Measurements from ENCODE around the gene CHST5.

The CHST5 gene

DNA sequence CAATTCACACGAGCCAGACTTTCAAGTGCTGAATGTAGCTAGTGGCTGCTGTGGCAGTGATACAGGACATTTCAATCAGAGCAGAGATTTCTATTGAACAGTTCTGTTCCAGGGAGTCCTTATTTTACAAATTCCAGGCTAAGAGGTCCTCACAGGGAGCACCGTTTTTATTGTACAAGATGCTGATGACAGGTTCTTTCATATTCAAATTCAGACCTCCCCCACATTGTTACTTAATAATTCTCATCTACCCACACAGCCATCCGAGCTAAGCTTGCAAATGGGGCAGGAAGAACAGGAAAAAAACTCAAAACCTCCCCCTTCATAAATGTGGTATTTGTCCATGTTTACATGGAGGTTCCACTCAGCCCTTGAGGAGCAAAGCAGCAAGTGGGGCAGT lies 40.0 kb upstream of the CHST5 start:
- H3K4me3 ChIP-seq (ENCODE audit: low read depth, low read length): no peak overlapping the region
- no peak for DNase-seq (ENCODE audit: low read depth, low spot score)
- TF ChIP-seq, protein P1, sequence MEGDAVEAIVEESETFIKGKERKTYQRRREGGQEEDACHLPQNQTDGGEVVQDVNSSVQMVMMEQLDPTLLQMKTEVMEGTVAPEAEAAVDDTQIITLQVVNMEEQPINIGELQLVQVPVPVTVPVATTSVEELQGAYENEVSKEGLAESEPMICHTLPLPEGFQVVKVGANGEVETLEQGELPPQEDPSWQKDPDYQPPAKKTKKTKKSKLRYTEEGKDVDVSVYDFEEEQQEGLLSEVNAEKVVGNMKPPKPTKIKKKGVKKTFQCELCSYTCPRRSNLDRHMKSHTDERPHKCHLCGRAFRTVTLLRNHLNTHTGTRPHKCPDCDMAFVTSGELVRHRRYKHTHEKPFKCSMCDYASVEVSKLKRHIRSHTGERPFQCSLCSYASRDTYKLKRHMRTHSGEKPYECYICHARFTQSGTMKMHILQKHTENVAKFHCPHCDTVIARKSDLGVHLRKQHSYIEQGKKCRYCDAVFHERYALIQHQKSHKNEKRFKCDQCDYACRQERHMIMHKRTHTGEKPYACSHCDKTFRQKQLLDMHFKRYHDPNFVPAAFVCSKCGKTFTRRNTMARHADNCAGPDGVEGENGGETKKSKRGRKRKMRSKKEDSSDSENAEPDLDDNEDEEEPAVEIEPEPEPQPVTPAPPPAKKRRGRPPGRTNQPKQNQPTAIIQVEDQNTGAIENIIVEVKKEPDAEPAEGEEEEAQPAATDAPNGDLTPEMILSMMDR (IDR thresholded peaks at IDR 0.05; ENCODE audit: low read depth, low read length): no peak
- in situ Hi-C loops (cut with HindIII; ENCODE audit: low sequenced_read_pairs): no loop called here

GRCh38 chr16:75573955-75574354 lies 38.0 kb upstream of the CHST5 start:
- no peak overlapping the region for H3K4me3 ChIP-seq (ENCODE audit: low read depth, low read length)
- TF ChIP-seq, protein P1 (IDR thresholded peaks at IDR 0.05; ENCODE audit: low read depth, low read length): no peak
- DNase-seq (ENCODE audit: low read depth, low spot score): no peak
- in situ Hi-C loops (cut with HindIII; ENCODE audit: low sequenced_read_pairs): no loop called here

DNA sequence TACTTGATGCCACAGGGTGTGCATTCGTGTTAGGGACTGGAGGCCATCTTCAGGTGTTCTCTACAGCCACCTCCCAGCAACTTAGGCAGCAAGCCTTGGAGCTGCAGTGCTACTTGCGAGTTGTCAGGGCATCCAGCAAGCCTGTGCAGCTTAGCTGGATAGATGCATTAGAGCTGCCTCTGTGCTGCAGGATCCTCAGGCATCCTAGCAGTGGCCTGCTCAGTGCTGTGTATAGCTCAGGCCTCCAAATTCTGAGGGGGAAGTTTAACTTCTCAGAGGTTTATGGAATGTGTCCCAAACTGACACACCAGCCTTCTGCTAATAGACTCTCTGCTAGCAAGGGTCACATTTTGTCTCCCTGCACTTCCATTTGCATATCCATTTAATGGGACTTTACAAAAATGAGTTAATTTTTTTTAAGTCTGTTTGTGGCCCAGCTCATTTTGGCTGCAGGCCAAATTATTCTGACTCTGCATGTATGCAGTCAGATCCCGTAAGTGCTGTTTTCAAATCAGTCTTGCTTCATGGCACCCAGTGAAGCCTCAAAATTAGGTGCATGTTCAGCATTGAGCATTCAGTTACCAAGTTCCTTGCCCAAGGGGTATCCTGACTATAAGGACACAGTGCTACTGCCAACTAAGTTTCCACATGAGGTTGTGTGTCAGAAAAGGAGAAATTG lies 37.1 kb upstream of the CHST5 start:
- in situ Hi-C loops (cut with HindIII; ENCODE audit: low sequenced_read_pairs): no loop called here
- H3K4me3 ChIP-seq (ENCODE audit: low read depth, low read length): no peak overlapping the region
- DNase-seq (ENCODE audit: low read depth, low spot score): no peak
- TF ChIP-seq, protein P1 (IDR thresholded peaks at IDR 0.05; ENCODE audit: low read depth, low read length): no peak

DNA sequence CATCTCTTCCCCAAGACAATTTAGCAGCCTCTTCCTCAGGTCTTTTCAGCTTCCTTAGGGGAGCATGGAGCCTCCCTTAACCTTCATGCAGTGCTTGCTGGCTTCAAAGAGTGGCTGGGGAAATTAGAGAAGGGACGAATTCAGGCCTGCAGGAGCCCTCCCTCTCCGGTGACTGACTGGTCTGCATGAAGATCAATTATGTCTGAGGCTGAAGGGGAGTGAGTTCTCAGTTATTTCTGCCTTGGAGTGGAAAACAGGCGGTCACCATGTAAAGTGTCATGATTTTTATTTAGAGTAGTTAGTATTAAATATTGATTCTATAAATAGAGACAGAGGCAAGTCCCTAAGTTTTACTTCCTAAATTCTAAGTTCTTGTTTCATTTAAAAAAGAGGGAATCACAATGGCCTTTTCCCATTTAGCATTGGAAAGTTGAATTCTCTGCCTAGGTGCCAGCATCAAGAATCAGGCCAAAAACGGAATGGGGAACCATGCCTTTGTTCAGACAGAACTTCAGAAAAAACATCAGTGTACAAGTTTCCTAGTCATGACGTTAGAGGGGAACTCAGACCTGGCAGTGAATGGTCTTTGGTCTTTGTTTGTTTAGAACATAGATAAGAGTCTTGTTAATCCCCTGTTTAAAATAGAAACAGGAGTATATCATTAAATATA lies 34.6 kb upstream of the CHST5 start:
- DNase-seq (ENCODE audit: low read depth, low spot score): no peak
- H3K4me3 ChIP-seq (ENCODE audit: low read depth, low read length): no peak overlapping the region
- in situ Hi-C loops (cut with HindIII; ENCODE audit: low sequenced_read_pairs): no loop called here
- TF ChIP-seq, protein P1 (IDR thresholded peaks at IDR 0.05; ENCODE audit: low read depth, low read length): no peak

DNA sequence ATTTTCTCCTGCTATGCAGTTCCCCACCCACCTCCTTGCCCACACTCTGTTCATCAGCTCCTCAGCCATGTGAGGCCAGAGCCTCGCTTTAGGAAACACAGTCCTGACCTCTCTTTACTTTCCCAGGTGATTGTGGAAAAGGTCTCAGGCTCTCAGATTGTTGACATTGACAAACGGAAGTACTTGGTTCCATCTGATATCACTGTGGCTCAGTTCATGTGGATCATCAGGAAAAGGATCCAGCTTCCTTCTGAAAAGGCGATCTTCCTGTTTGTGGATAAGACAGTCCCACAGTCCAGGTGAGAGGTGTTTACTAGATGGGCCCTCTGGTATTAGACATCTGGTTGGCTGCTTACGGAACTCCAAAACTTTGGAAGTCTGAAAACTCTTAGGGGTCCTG lies 32.0 kb upstream of the CHST5 start:
- DNase-seq (ENCODE audit: low read depth, low spot score): no peak
- no peak overlapping the region for H3K4me3 ChIP-seq (ENCODE audit: low read depth, low read length)
- in situ Hi-C loops (cut with HindIII; ENCODE audit: low sequenced_read_pairs): no loop called here
- TF ChIP-seq, protein P1 (IDR thresholded peaks at IDR 0.05; ENCODE audit: low read depth, low read length): no peak

DNA sequence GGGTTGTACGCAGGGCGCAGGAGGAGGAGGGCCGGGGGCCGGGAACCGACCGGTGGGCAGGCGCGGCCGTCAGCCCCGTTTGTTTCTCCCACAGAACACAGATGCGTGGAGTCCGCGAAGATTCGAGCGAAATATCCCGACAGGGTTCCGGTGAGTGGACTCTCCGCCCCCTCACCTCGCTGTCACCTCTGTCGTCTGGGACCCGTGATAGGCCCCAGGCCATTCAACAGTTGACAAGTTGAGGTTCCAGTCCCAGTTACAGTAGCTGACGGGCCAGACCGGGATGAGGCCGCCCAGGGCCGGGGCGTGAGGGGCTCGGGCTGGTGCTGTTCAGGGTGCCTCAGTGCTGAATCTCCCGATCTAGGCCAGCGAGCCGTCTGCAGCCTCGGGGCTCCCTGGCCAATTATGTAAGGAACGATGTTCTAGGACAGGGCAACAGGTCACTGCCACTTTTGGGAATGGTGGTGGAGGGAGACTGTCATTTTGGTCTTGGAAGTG lies 30.9 kb upstream of the CHST5 start:
- in situ Hi-C loops (cut with HindIII; ENCODE audit: low sequenced_read_pairs): no loop called here
- DNase-seq (ENCODE audit: low read depth, low spot score): no peak
- H3K4me3 ChIP-seq (ENCODE audit: low read depth, low read length): peak overlapping the region; percentile 60

More for the DNA sequence above, 30.9 kb upstream of the CHST5 start:
- TF ChIP-seq, protein P1 (IDR thresholded peaks at IDR 0.05; ENCODE audit: low read depth, low read length): no peak
